ENCODE measurements around the gene RGS7.
"Not testable (repeated sequence)": the region's sequence is repeated elsewhere in the genome, so short reads cannot be mapped to it uniquely, and the experiment has no call there.

RGS7 gene

GRCh38 chr1:241208910-241209379 lies 148.1 kb downstream of the RGS7 start:
- DNase-seq (ENCODE audit: low read depth), result no peak

GRCh38 chr1:241203817-241204216 lies 153.2 kb downstream of the RGS7 start:
- no peak for DNase-seq (ENCODE audit: low read depth)

GRCh38 chr1:241202401-241202800 lies 154.6 kb downstream of the RGS7 start:
- no peak for DNase-seq (ENCODE audit: low read depth)

GRCh38 chr1:241186716-241187115 lies 170.3 kb downstream of the RGS7 start:
- DNase-seq (ENCODE audit: low read depth), result no peak

GRCh38 chr1:241181971-241182370 lies 175.0 kb downstream of the RGS7 start:
- no peak for DNase-seq (ENCODE audit: low read depth)

GRCh38 chr1:241181471-241181870 lies 175.5 kb downstream of the RGS7 start:
- DNase-seq (ENCODE audit: low read depth), result no peak

GRCh38 chr1:241180569-241180968 lies 176.4 kb downstream of the RGS7 start:
- DNase-seq (ENCODE audit: low read depth), result no peak

GRCh38 chr1:241177660-241178059 lies 179.3 kb downstream of the RGS7 start:
- no peak for DNase-seq (ENCODE audit: low read depth)

GRCh38 chr1:241172486-241172885 lies 184.5 kb downstream of the RGS7 start:
- DNase-seq (ENCODE audit: low read depth), result no peak

GRCh38 chr1:241171991-241172390 lies 185.0 kb downstream of the RGS7 start:
- no peak for DNase-seq (ENCODE audit: low read depth)

GRCh38 chr1:241167121-241167630 lies 189.8 kb downstream of the RGS7 start:
- no peak for DNase-seq (ENCODE audit: low read depth)

GRCh38 chr1:241166625-241167024 lies 190.4 kb downstream of the RGS7 start:
- DNase-seq (ENCODE audit: low read depth), result no peak

- not testable (repeated sequence) for DNase-seq (ENCODE audit: low read depth)
These were observed 191.7 kb downstream of the RGS7 start for GRCh38 chr1:241165256-241165655.

GRCh38 chr1:241163363-241163762 lies 193.6 kb downstream of the RGS7 start:
- no peak for DNase-seq (ENCODE audit: low read depth)

- no peak for DNase-seq (ENCODE audit: low read depth)
These were observed 195.8 kb downstream of the RGS7 start for GRCh38 chr1:241161188-241161689.

GRCh38 chr1:241157435-241157834 lies 199.6 kb downstream of the RGS7 start:
- DNase-seq (ENCODE audit: low read depth), result no peak

GRCh38 chr1:241156231-241156965 lies 200.6 kb downstream of the RGS7 start:
- peak; percentile 54 for DNase-seq (ENCODE audit: low read depth)

- DNase-seq (ENCODE audit: low read depth), result no peak
These were observed 211.1 kb downstream of the RGS7 start for GRCh38 chr1:241145881-241146280.

- DNase-seq (ENCODE audit: low read depth), result no peak
These were observed 213.1 kb downstream of the RGS7 start for GRCh38 chr1:241143765-241144442.

- no peak for DNase-seq (ENCODE audit: low read depth)
These were observed 214.5 kb downstream of the RGS7 start for GRCh38 chr1:241142493-241142892.

- not testable (repeated sequence) for DNase-seq (ENCODE audit: low read depth)
These were observed 215.4 kb downstream of the RGS7 start for GRCh38 chr1:241141646-241142045.

GRCh38 chr1:241140670-241141069 lies 216.3 kb downstream of the RGS7 start:
- no peak for DNase-seq (ENCODE audit: low read depth)

GRCh38 chr1:241139047-241139446 lies 218.0 kb downstream of the RGS7 start:
- DNase-seq (ENCODE audit: low read depth), result no peak

Measured in HS-5 (cell line).